Loucy (cell line): ENCODE results near the gene DUSP18.
A peak's percentile ranks its signal among the peaks of the same experiment; 100 is the strongest.

ENCODE experiments used
- H2AFZ ChIP-seq: fragments of 200-600 bp; sonication (generic); 2 replicates; pipeline ENCODE4 v1.6.0; 2016; ENCODE audit warnings: antibody characterized with exemption, mild to moderate bottlenecking, low read length, moderate library complexity
- H3F3A ChIP-seq: fragments of 200-600 bp; 2 replicates; pipeline ENCODE4 v1.6.0; 2016; ENCODE audit warnings: antibody characterized with exemption, low read depth, mild to moderate bottlenecking
- H3K27me3 ChIP-seq: fragments of 200-600 bp; sonication (generic); 2 replicates; pipeline ENCODE4 v1.6.1; 2014; ENCODE audit warnings: low read length, mild to moderate bottlenecking; ENCODE audit not compliant: insufficient read depth, poor library complexity, severe bottlenecking
- H3K36me3 ChIP-seq: fragments of 200-600 bp; sonication (generic); 2 replicates; pipeline ENCODE4 v1.6.1; 2016; ENCODE audit warnings: low read length; ENCODE audit not compliant: insufficient read depth
- H3K4me1 ChIP-seq: fragments of 200-600 bp; sonication (generic); 2 replicates; pipeline ENCODE4 v1.5.1; 2014; ENCODE audit warnings: low read length, mild to moderate bottlenecking; ENCODE audit not compliant: insufficient read depth, poor library complexity, severe bottlenecking
- H3K4me2 ChIP-seq: fragments of 200-600 bp; sonication (generic); 2 replicates; pipeline ENCODE4 v1.6.0; 2014; ENCODE audit warnings: antibody characterized with exemption, low read length, low read depth, mild to moderate bottlenecking; ENCODE audit not compliant: poor library complexity, severe bottlenecking
- H3K4me3 ChIP-seq: fragments of 200-600 bp; sonication (generic); 2 replicates; pipeline ENCODE4 v1.5.1; 2014; ENCODE audit warnings: low read length, mild to moderate bottlenecking, mixed read lengths; ENCODE audit not compliant: poor library complexity, severe bottlenecking
- H3K79me2 ChIP-seq: fragments of 200-600 bp; sonication (generic); 2 replicates; pipeline ENCODE4 v1.6.1; 2014; ENCODE audit warnings: low read length; ENCODE audit not compliant: insufficient read depth
- H3K9ac ChIP-seq: fragments of 200-600 bp; sonication (generic); 2 replicates; pipeline ENCODE4 v1.6.0; 2014; ENCODE audit warnings: mild to moderate bottlenecking, low read depth, low read length, moderate library complexity; ENCODE audit not compliant: poor library complexity, severe bottlenecking
- H3K9me2 ChIP-seq: fragments of 200-600 bp; sonication (generic); replicated peaks from 2 replicates; pipeline ENCODE4 v1.6.1; 2016; ENCODE audit warnings: low read depth, low read length, mixed read lengths
- H3K9me3 ChIP-seq: fragments of 200-600 bp; sonication (generic); 2 replicates; pipeline ENCODE4 v1.6.1; 2014; ENCODE audit warnings: mild to moderate bottlenecking, antibody characterized with exemption, low read length, low read depth; ENCODE audit not compliant: insufficient read depth
- H4K20me1 ChIP-seq: fragments of 200-600 bp; sonication (generic); 2 replicates; pipeline ENCODE4 v1.6.0; 2014; ENCODE audit warnings: antibody characterized with exemption, low read length, mild to moderate bottlenecking; ENCODE audit not compliant: insufficient read depth, poor library complexity, severe bottlenecking
- CTCF ChIP-seq: fragments of 200-600 bp; sonication (generic); conservative IDR thresholded peaks from 2 replicates; pipeline ENCODE4 v1.5.1; 2014; ENCODE audit warnings: mild to moderate bottlenecking, antibody characterized with exemption, low read length
- EZH2phosphoT487 ChIP-seq: fragments of 200-600 bp; IDR thresholded peaks from 2 replicates; pipeline ENCODE4 v1.6.1; 2018; ENCODE audit warnings: antibody characterized with exemption, mild to moderate bottlenecking, moderate library complexity, borderline replicate concordance

Gene DUSP18

GRCh38 chr22:30637701-30638114 lies 30.0 kb downstream of the DUSP18 start:
- Histone ChIP-seq H3K4me3 (no peak overlapping the region), H3K9me2 (no peaks in the 10 kb centered on the region), H3K9me3 (no peaks in the 10 kb centered on the region), H3K4me1 (peaks cover 16% of the 10 kb centered on the region), H2AFZ (no peak overlapping the region), H3K9ac (no peak overlapping the region), H3K27me3 (no peaks in the 10 kb centered on the region), H3K36me3 (no peaks in the 10 kb centered on the region), H3F3A (peaks cover 4% of the 10 kb centered on the region), H3K79me2 (no peaks in the 10 kb centered on the region), H3K4me2 (no peak overlapping the region), H4K20me1 (no peaks in the 10 kb centered on the region)
- TF ChIP-seq EZH2phosphoT487, result no peak
- no peak for TF ChIP-seq CTCF

DNA sequence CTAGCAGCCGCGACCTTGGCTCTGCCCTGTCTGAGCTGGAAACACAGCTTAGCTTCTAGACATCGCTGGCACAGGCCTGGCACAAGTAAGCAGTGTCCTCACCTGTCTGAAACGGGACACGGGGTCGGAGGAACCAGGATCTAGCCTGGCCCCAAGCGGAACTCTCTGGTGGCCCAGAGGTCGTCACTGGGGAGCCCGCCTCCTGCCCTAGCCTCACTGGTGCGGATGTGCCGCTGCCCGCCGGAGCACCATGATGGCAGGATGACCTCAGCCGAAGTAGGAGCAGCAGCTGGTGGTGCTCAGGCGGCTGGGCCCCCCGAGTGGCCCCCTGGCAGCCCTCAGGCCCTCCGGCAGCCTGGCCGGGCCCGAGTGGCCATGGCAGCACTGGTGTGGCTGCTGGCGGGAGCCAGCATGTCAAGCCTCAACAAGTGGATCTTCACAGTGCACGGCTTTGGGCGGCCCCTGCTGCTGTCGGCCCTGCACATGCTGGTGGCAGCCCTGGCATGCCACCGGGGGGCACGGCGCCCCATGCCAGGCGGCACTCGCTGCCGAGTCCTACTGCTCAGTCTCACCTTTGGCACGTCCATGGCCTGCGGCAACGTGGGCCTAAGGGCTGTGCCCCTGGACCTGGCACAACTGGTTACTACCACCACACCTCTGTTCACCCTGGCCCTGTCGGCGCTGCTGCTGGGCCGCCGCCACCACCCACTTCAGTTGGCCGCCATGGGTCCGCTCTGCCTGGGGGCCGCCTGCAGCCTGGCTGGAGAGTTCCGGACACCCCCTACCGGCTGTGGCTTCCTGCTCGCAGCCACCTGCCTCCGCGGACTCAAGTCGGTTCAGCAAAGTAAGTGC lies 31.2 kb downstream of the DUSP18 start:
- H3K36me3 ChIP-seq, result no peaks in the 10 kb centered on the region
- peaks cover 4% of the 10 kb centered on the region for H3F3A ChIP-seq
- no peaks in the 10 kb centered on the region for H3K9me3 ChIP-seq
- no peaks in the 10 kb centered on the region for H3K79me2 ChIP-seq
- H4K20me1 ChIP-seq, result no peaks in the 10 kb centered on the region
- H3K27me3 ChIP-seq, result no peaks in the 10 kb centered on the region
- peaks cover 16% of the 10 kb centered on the region for H3K4me1 ChIP-seq
- H3K9me2 ChIP-seq, result no peaks in the 10 kb centered on the region
- H3K9ac ChIP-seq, result peak overlapping the region; percentile 75
- peak overlapping the region; percentile 73 for H3K4me3 ChIP-seq
- H2AFZ ChIP-seq, result peak overlapping the region; percentile 84; the same call in 1 of the 2 replicates
- TF ChIP-seq CTCF (no peak), EZH2phosphoT487 (no peak)
- H3K4me2 ChIP-seq, result peak overlapping the region; percentile 100

GRCh38 chr22:30635273-30636225 lies 32.1 kb downstream of the DUSP18 start, which contains the start of gene SLC35E4:
SLC35E4 (plus strand) TSS chr22:30635781; CDS start chr22:30636451, 670 bp downstream.
- Histone ChIP-seq H3K9me3 (no peaks in the 10 kb centered on the region), H3K36me3 (no peaks in the 10 kb centered on the region), H3K9me2 (no peaks in the 10 kb centered on the region), H3K4me3 (peak within 1 kb of the TSS; percentile 73), H3K27me3 (no peaks in the 10 kb centered on the region), H2AFZ (peak within 1 kb of the TSS; percentile 89), H3F3A (peaks cover 4% of the 10 kb centered on the region), H4K20me1 (no peaks in the 10 kb centered on the region), H3K4me1 (peaks cover 16% of the 10 kb centered on the region), H3K9ac (peak within 1 kb of the TSS; percentile 75), H3K4me2 (peak within 1 kb of the TSS; percentile 100), H3K79me2 (no peaks in the 10 kb centered on the region)
- TF ChIP-seq EZH2phosphoT487, result no peak
- TF ChIP-seq CTCF, result peak; percentile 42
